Mesodermal cell (in vitro differentiated cells): ENCODE results near the gene SPTY2D1. TPM values are rescaled to one million over a fixed set of nuclear protein-coding genes. Genes with fewer than 3 reads are reported as not detected.
A peak's percentile ranks its signal among the peaks of the same experiment; 100 is the strongest.
"Not testable (repeated sequence)": the region's sequence is repeated elsewhere in the genome, so short reads cannot be mapped to it uniquely, and the experiment has no call there.

Experiments used
- H3K27ac ChIP-seq: 2 replicates; pipeline ENCODE4 v1.7.0; 2013; ENCODE audit warnings: mild to moderate bottlenecking, low read depth, low read length, moderate library complexity; ENCODE audit not compliant: severe bottlenecking
- H3K36me3 ChIP-seq: 2 replicates; pipeline ENCODE4 v1.7.1; 2013; ENCODE audit warnings: mild to moderate bottlenecking, low read length, moderate library complexity; ENCODE audit not compliant: control insufficient read depth, insufficient read depth
- H3K4me1 ChIP-seq: one replicate; pipeline ENCODE4 v1.7.1; 2013; ENCODE audit warnings: mild to moderate bottlenecking, low read length; ENCODE audit not compliant: insufficient read depth, control insufficient read depth, poor library complexity, severe bottlenecking
- H3K4me3 ChIP-seq: 2 replicates; pipeline ENCODE4 v1.7.0; 2013; ENCODE audit warnings: low read length, control low read depth, mild to moderate bottlenecking; ENCODE audit not compliant: insufficient read depth, poor library complexity, severe bottlenecking; ENCODE audit errors: extremely low read depth
- H3K9me3 ChIP-seq: 2 replicates; pipeline ENCODE4 v1.7.1; 2013; ENCODE audit warnings: mild to moderate bottlenecking, low read length, moderate library complexity; ENCODE audit not compliant: control insufficient read depth
- WGBS, 2 experiments: methylation state at CpG; one replicate each; pipeline ENCODE4 v1.1.5; 2013; ENCODE audit warnings: missing lambda C conversion rate in 2 of 2; ENCODE audit not compliant: insufficient coverage in 2 of 2; 5-methylcytosine and 5-hydroxymethylcytosine counted together
- polyA plus RNA-seq, 2 experiments: library from polyadenylated mRNA; stranded (reverse); fragments of 50-300 nt; gene quantifications; one replicate each; pipeline ENCODE4 v1.2.3, GENCODE V29; 2013

SPTY2D1 gene, protein sequence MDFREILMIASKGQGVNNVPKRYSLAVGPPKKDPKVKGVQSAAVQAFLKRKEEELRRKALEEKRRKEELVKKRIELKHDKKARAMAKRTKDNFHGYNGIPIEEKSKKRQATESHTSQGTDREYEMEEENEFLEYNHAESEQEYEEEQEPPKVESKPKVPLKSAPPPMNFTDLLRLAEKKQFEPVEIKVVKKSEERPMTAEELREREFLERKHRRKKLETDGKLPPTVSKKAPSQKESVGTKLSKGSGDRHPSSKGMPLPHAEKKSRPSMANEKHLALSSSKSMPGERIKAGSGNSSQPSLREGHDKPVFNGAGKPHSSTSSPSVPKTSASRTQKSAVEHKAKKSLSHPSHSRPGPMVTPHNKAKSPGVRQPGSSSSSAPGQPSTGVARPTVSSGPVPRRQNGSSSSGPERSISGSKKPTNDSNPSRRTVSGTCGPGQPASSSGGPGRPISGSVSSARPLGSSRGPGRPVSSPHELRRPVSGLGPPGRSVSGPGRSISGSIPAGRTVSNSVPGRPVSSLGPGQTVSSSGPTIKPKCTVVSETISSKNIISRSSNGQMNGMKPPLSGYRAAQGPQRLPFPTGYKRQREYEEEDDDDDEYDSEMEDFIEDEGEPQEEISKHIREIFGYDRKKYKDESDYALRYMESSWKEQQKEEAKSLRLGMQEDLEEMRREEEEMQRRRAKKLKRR
- 16.5 TPM for polyA plus RNA-seq (2013, experiment 1 of 2)
- 15.8 TPM for polyA plus RNA-seq (2013, experiment 2 of 2)

DNA sequence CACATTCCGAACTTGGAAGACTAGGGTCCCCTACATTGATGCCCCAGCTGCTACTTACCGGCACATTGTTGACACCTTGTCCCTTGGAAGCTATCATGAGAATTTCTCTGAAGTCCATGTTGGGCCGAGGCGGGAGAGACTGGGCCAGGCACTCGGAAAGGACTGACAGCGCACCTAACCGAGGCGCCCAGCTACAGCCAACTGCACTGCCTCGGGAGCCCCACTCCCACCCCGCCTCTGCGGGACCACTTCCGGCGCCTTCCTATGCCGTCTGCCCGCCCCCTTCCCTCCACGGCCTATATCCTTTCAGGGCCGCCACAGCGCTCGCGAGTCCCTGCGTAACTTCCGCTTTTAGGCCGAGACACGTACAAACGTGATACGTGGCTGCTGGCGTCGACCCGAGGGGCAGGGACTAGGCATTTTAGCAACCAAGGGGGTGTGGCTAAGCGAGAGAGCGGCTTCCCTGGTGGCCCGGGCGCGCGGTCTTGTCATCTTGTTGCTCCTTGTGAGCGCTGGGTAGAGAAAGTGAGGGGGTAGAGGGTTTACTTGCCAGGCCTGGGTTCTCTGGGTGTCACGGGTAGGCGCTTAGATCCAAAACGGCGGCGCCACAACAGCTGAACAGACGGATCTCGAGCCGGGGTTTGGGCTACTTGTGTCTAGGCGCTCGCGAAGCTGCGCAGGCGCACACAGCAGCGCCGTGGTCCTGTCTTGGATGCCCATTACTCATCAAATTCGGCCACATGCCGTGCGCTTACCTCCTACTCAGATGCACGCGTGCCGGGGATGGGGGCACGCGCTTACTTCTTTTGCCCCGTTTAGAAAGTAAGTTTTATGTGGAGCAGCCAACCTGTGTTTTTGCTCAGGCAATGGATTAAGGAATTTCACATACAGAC, at the start of gene SPTY2D1:
SPTY2D1 (minus strand) TSS at position 203 of the 893 bp plus-strand sequence; CDS start at position 118, 85 bp downstream.
- Histone ChIP-seq H3K27ac (peak within 1 kb of the TSS; percentile 98), H3K36me3 (peaks cover 4% of the 10 kb centered on the region), H3K4me1 (peaks cover 3% of the 10 kb centered on the region), H3K4me3 (peak within 1 kb of the TSS; percentile 97), H3K9me3 (no peaks in the 10 kb centered on the region)
- whole genome bisulfite sequencing, 2 experiments = 0% methylated on average over 47 of the region's 60 CpGs

DNA sequence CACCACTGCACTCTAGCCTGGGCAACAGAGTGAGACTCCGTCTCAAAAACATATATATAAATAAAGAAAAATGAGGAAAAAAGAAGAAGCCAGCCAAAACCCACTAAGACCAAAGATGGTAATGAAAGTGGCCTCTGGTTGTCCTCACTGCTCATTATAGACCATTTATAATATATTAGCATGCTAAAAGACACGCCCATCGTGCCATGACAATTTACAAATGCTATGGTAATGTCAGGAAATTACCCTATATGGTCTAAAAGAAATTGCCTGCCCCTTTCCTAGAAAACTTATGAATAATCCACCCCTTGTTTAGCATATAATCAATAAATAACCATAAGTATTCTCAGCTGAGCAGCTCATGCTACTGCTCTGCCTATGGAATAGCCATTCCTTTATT, 48.3 kb upstream of the SPTY2D1 start:
- H3K4me1 ChIP-seq = no peaks in the 10 kb centered on the region
- H3K9me3 ChIP-seq = no peaks in the 10 kb centered on the region
- 90% methylated on average over 2 of the region's 3 CpGs; no CpG with 5 or more reads in 1 of the 2 experiments for WGBS, 2 experiments
- no peak overlapping the region for H3K4me3 ChIP-seq
- H3K27ac ChIP-seq = no peak overlapping the region
- no peaks in the 10 kb centered on the region for H3K36me3 ChIP-seq

DNA sequence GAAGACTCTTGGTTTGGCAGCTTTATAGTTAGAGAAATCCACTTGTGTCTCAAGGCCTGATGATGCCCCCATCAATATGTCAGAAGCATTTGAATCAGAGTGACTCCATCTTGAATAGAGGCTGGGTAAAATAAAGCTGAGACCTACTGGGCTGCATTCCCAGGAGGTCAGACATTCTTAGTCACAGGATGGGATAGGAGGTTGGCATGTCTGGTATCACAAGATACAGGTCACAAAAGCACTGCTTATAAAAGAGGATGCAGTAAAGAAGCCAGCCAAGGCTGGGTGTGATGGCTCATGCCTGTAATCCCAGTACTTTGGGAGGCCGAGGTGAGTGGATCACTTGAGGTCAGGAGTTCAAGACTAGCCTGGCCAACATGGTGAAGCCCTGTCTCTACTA, 47.8 kb upstream of the SPTY2D1 start:
- H3K36me3 ChIP-seq, H3K27ac ChIP-seq, H3K4me1 ChIP-seq, H3K9me3 ChIP-seq, H3K4me3 ChIP-seq: not testable (repeated sequence)
- WGBS, 2 experiments = 86 to 100% methylated on average over 1 of the region's 1 CpG

DNA sequence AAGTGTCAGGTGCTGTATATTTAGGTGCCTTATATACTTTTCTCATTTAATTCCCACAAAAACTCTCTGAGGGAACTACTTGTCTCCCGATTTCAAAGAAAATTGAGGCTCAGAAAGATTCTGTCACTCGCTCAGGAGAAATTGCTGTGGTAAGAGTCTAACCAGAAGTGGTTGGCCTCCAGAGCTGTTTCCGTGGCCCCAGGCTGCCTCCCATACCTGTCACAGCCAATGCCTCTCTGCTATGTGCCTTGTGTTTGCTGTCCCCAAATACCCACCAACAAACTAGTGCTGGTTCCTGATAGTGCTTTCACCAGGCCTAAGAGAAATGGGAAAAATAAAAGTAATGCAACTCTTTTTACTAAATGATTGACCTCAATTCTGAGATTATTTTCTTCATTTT, 43.4 kb upstream of the SPTY2D1 start:
- 93 to 100% methylated on average over 1 to 2 of the region's 3 CpGs for WGBS, 2 experiments
- no peak overlapping the region for H3K27ac ChIP-seq
- H3K36me3 ChIP-seq = no peaks in the 10 kb centered on the region
- H3K9me3 ChIP-seq = no peaks in the 10 kb centered on the region
- no peaks in the 10 kb centered on the region for H3K4me1 ChIP-seq
- no peak overlapping the region for H3K4me3 ChIP-seq

DNA sequence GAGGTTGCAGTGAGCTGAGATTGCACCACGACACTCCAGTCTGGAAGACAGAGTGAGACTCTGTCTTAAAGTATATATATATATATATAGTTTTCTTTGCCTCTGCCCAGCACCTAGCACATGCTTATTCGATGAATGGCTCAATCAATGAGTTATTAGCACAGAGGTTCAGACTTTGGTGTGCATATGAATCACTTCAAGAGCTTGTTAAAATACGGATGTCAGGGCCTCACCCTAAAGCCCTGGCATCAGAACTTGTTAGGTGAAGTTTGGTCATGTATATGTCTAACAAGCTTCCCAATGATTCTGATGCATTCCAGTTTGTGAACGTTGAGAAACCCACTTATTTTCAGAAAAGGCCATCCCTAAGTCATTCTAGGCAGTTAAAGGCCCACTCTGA, 42.7 kb upstream of the SPTY2D1 start:
- Histone ChIP-seq H3K27ac (no peak overlapping the region), H3K4me1 (no peaks in the 10 kb centered on the region), H3K9me3 (no peaks in the 10 kb centered on the region), H3K4me3 (no peak overlapping the region), H3K36me3 (no peaks in the 10 kb centered on the region)
- 81 to 83% methylated on average over 2 to 3 of the region's 4 CpGs for WGBS, 2 experiments

DNA sequence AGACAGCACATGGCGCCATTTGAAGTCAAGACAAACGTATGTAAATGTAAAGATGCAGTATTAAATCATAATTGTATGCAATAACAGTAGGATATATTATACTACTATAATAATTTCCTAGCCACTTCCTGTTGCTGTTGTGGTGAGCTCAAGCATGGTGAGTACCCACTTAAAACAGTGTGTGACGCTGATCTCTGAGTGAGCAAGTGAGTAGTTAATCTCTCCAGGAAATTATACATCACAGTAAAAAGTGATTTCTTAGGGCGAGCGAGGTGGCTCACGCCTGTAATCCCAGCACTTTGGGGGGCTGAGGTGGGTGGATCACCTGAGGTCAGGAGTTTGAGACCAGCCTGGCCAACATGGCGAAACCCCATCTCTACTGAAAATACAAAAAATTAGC, 38.1 kb upstream of the SPTY2D1 start:
- not testable (repeated sequence) for H3K4me3 ChIP-seq, H3K27ac ChIP-seq, H3K4me1 ChIP-seq, H3K9me3 ChIP-seq, H3K36me3 ChIP-seq
- WGBS, 2 experiments = 80% methylated on average over 1 of the region's 7 CpGs; no CpG with 5 or more reads in 1 of the 2 experiments

DNA sequence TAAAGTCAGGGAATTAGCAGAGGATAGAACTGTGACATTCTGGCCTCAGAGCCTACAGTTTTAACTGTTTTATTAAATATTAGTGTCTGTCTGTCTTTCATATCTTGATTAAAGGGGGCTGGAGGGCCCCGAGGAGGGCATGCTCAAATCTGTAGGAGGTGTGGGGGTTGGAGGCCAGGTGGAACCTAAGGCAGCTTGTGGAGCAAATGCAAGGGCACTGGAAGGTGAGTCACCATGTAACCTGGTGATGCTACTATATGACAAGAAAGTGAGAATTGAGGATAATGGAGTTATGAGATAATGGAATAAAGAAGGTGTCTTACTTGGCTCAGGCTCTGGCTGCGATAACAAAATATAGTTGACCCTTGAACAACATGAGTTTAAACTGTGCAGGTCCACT, 37.1 kb upstream of the SPTY2D1 start:
- 71% methylated on average over 1 of the region's 2 CpGs; no CpG with 5 or more reads in 1 of the 2 experiments for WGBS, 2 experiments
- no peak overlapping the region for H3K4me3 ChIP-seq
- H3K36me3 ChIP-seq = no peaks in the 10 kb centered on the region
- no peak overlapping the region for H3K27ac ChIP-seq
- no peaks in the 10 kb centered on the region for H3K4me1 ChIP-seq
- no peaks in the 10 kb centered on the region for H3K9me3 ChIP-seq

DNA sequence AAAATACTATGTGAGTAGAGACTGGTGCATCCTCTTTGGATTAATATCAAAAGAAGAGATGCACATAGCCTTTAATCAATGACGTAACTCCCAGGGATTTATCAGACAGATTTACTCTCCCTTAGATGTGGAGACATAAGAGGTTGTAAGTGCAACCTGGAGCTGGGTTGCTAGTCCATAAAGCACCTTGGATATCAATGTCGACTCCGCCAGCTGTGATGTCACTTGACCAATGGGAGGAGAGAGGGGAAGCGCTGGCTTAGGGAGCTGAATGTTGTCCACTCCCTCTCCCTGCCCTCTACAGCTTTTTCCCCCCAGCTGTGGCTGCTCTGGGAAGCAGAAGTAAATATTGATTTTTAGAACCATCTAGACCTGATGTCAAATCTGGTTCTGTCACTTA, 35.6 kb upstream of the SPTY2D1 start:
- Histone ChIP-seq H3K36me3 (no peaks in the 10 kb centered on the region), H3K4me3 (no peak overlapping the region), H3K4me1 (no peaks in the 10 kb centered on the region), H3K27ac (no peak overlapping the region), H3K9me3 (no peaks in the 10 kb centered on the region)
- WGBS, 2 experiments = 58 to 100% methylated on average over 1 to 2 of the region's 4 CpGs

DNA sequence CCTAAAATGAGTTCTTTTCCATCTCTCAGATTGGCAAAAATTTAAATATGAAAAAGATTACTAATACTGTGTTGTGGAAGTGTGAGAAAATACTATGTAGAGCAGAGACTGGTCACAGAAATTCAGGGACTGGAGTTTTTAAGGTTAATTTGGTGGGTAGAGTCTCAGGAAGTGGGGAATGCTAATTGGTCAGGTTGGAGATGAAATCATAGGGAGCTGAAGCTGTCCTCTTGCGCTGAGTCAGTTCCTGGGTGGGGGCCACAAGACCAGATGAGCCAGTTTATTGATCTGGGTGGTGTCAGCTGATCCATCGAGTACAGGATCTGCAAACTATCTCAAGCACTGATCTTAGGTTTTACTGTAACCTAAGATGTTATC, 35.1 kb upstream of the SPTY2D1 start:
- Histone ChIP-seq H3K27ac (no peak overlapping the region), H3K9me3 (no peaks in the 10 kb centered on the region), H3K4me1 (no peaks in the 10 kb centered on the region), H3K36me3 (no peaks in the 10 kb centered on the region), H3K4me3 (no peak overlapping the region)
- WGBS, 2 experiments = 43 to 100% methylated on average over 1 of the region's 2 CpGs

DNA sequence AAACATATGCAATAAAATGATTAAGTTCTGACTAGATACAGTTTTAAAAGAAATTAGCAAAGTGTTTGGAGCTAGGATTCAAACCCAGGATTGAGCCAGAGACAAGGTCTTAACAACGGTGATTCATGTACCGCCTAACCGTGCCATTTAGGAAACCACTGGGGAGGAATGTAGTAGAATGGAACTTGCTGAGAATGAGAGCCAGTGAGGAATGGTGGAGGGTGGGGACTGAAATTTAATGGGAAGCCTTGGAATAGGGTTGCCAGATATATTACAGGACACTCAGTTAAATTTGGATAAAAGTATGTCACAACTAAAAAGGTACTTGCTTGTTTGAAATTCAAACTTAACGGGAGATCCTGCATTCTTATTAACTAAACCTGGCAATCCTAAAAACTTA, 34.0 kb upstream of the SPTY2D1 start:
- WGBS, 2 experiments = 92 to 100% methylated on average over 1 to 4 of the region's 4 CpGs
- Histone ChIP-seq H3K36me3 (no peaks in the 10 kb centered on the region), H3K27ac (no peak overlapping the region), H3K4me3 (no peak overlapping the region), H3K9me3 (no peaks in the 10 kb centered on the region), H3K4me1 (no peaks in the 10 kb centered on the region)
